Type B pancreatic cell (in vitro differentiated cells): ENCODE results near the gene AGO3. TPM values are rescaled to one million over a fixed set of nuclear protein-coding genes. Genes with fewer than 3 reads are reported as not detected.

Experiments used
- DNase-seq: peaks from one replicate; pipeline ENCODE4 v3.0.0; 2021; ENCODE audit warnings: mixed read lengths; ENCODE audit not compliant: unreplicated experiment; ENCODE audit errors: extremely low spot score
- H3K27ac Mint-ChIP-seq: 2 replicates; pipeline ENCODE4 v1.8.0; 2021; ENCODE audit warnings: mild to moderate bottlenecking, mixed read lengths
- H3K27me3 Mint-ChIP-seq: 2 replicates; pipeline ENCODE4 v1.8.0; 2021; ENCODE audit warnings: mixed read lengths
- H3K36me3 Mint-ChIP-seq: 2 replicates; pipeline ENCODE4 v1.8.0; 2021; ENCODE audit warnings: mixed read lengths
- H3K4me1 Mint-ChIP-seq: one replicate; pipeline ENCODE4 v1.8.0; 2021; ENCODE audit warnings: mixed read lengths; ENCODE audit not compliant: unreplicated experiment
- H3K4me3 Mint-ChIP-seq: 2 replicates; pipeline ENCODE4 v1.8.0; 2021; ENCODE audit warnings: mild to moderate bottlenecking, mixed read lengths
- H3K9me3 Mint-ChIP-seq: 2 replicates; pipeline ENCODE4 v1.8.0; 2021; ENCODE audit warnings: mixed read lengths
- total RNA-seq: library from RNA; stranded (reverse); gene quantifications from 2 replicates; pipeline ENCODE4 v1.2.1, GENCODE V29; 2021; ENCODE audit warnings: low replicate concordance
- TF ChIP-seq, protein P1 (sequence below): fragments of 200-600 bp; sonication (generic); conservative IDR thresholded peaks from 2 replicates; pipeline ENCODE4 v1.5.0; 2021; ENCODE audit warnings: antibody characterized with exemption, mild to moderate bottlenecking

The AGO3 gene
- total RNA-seq, 1 donor from 2014 or later: 30.6 TPM

DNA sequence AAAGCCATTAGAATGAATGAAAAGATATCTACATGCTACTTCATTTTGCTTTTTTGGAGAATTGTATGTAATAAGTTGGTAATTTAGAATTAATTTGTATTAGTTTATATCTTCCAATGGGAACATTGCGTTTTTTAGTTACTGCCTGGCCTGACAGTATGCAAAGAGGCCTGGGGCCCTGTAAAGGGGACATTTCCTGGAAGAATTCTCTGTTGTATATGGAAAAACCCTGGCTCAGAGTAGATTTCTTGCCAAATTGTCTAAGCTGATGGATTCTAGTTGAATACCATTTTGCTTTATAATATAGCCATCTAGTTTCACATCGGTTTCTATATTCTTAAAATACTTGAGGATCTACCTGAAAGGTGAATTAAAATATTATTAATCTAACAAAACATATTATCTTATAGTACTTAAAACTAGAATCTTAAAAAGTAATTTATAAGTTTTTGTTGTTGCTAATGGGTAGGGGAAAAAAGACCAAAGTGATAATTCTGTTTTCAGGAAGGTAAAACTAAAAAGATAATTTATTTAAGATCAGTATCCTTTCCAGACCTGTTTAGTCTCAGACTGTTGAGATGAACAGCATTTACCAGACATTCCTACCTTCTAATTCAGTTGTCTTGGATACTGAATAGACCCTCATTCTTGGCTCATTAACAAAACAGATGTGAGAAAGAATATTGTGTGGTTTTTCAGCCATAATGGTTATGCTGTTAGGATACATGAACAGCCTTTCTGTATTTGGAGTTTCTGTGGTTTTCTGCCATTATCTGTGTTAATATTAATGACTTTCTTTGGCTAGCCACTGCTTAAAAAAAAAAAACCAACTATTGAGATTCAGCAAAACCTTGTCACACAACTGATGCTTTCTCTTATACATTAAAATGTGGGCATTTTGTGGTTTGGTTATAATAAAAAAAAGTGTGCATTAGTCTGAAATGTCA is 4.8 kb downstream of the AGO3 start:
- H3K9me3 Mint-ChIP-seq: no peaks in the 10 kb centered on the region
- no peak overlapping the region for H3K27ac Mint-ChIP-seq
- no peaks in the 10 kb centered on the region for H3K36me3 Mint-ChIP-seq
- TF ChIP-seq, protein P1, sequence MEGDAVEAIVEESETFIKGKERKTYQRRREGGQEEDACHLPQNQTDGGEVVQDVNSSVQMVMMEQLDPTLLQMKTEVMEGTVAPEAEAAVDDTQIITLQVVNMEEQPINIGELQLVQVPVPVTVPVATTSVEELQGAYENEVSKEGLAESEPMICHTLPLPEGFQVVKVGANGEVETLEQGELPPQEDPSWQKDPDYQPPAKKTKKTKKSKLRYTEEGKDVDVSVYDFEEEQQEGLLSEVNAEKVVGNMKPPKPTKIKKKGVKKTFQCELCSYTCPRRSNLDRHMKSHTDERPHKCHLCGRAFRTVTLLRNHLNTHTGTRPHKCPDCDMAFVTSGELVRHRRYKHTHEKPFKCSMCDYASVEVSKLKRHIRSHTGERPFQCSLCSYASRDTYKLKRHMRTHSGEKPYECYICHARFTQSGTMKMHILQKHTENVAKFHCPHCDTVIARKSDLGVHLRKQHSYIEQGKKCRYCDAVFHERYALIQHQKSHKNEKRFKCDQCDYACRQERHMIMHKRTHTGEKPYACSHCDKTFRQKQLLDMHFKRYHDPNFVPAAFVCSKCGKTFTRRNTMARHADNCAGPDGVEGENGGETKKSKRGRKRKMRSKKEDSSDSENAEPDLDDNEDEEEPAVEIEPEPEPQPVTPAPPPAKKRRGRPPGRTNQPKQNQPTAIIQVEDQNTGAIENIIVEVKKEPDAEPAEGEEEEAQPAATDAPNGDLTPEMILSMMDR: no peak
- no peaks in the 10 kb centered on the region for H3K27me3 Mint-ChIP-seq
- H3K4me3 Mint-ChIP-seq: no peak overlapping the region
- no peak for DNase-seq
- H3K4me1 Mint-ChIP-seq: peaks cover 32% of the 10 kb centered on the region

DNA sequence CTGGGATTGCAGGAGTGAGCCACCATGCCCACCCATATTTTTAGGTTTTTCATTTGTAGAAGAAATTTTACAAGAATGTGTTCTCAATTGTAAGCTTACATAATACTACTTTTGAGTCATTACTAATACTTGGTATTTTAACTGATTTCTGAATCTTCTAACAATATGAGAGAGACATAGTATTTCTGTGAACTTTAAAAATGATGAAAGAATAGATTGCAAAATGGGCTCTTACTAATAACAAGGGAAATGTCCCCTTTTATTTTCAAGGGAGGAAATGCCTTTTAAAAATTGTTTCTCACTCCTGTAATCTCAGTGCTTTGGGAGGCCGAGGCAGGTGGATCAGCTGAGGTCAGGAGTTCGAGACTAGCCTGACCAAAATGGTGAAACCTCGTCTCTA is 5.9 kb downstream of the AGO3 start:
- no peaks in the 10 kb centered on the region for H3K9me3 Mint-ChIP-seq
- H3K4me1 Mint-ChIP-seq: peaks cover 35% of the 10 kb centered on the region
- no peak overlapping the region for H3K4me3 Mint-ChIP-seq
- TF ChIP-seq, protein P1: no peak
- no peaks in the 10 kb centered on the region for H3K36me3 Mint-ChIP-seq
- H3K27me3 Mint-ChIP-seq: no peaks in the 10 kb centered on the region
- no peak overlapping the region for H3K27ac Mint-ChIP-seq
- no peak for DNase-seq

DNA sequence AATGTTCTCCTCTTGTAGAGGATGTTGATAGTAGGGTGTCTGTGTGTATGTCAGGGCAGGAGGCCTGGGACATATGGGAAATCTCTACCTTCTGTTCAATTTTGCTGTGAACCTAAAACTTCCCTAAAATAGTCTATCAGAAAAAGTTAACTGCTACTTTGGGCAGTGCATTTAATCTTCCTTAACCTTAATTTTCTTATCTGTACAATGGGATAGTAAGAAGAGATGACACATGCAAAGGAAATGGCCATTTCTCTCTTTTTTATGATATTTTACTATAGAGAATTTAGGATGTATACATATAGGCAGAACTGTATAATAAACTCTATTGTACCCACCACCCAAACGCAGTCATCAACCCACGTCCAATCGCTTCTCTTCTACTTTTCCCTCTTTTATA is 8.6 kb downstream of the AGO3 start:
- DNase-seq: no peak
- Mint-ChIP-seq H3K27me3 (no peaks in the 10 kb centered on the region), H3K27ac (no peak overlapping the region), H3K4me3 (no peak overlapping the region), H3K4me1 (peaks cover 14% of the 10 kb centered on the region), H3K36me3 (no peaks in the 10 kb centered on the region), H3K9me3 (no peaks in the 10 kb centered on the region)
- TF ChIP-seq, protein P1: no peak

DNA sequence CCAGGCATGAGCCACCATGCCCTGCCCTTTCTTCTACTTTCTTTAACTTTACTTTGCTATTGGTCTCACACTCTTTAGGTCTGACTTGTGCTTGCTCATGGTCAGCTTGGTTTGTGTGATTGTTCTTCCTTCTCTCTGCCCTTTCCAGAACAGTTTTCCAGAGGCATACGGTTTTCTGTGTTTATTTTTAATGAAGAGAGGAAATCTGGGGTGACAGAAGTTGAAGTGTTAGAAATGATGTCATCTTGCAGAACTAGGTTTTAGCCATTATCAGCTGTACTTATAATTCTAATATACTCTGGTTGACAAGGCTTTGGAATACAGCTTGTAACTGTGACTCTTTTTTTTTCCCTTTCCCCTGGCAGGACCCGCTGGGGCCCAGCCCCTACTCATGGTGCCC is 14.4 kb downstream of the AGO3 start:
- Mint-ChIP-seq H3K27ac (peak overlapping the region; percentile 39), H3K36me3 (peaks cover 12% of the 10 kb centered on the region), H3K4me3 (no peak overlapping the region), H3K4me1 (peaks cover 14% of the 10 kb centered on the region), H3K27me3 (no peaks in the 10 kb centered on the region), H3K9me3 (no peaks in the 10 kb centered on the region)
- TF ChIP-seq, protein P1: no peak
- DNase-seq: no peak

GRCh38 chr1:35947547-35947946 is 16.6 kb downstream of the AGO3 start:
- DNase-seq: no peak
- TF ChIP-seq, protein P1: no peak
- Mint-ChIP-seq H3K9me3 (no peaks in the 10 kb centered on the region), H3K36me3 (peaks cover 12% of the 10 kb centered on the region), H3K4me1 (peaks cover 7% of the 10 kb centered on the region), H3K27me3 (no peaks in the 10 kb centered on the region), H3K4me3 (no peak overlapping the region), H3K27ac (no peak overlapping the region)
